ENCODE measurements around the gene RUNDC3A. TPM values are rescaled to one million over a fixed set of nuclear protein-coding genes. Genes with fewer than 3 reads are reported as not detected.

Gene RUNDC3A
- total RNA-seq, 1 donor, result under 0.01 TPM

GRCh38 chr17:44267165-44267455 is 41.3 kb upstream of the RUNDC3A start:
- TF ChIP-seq, protein P1, sequence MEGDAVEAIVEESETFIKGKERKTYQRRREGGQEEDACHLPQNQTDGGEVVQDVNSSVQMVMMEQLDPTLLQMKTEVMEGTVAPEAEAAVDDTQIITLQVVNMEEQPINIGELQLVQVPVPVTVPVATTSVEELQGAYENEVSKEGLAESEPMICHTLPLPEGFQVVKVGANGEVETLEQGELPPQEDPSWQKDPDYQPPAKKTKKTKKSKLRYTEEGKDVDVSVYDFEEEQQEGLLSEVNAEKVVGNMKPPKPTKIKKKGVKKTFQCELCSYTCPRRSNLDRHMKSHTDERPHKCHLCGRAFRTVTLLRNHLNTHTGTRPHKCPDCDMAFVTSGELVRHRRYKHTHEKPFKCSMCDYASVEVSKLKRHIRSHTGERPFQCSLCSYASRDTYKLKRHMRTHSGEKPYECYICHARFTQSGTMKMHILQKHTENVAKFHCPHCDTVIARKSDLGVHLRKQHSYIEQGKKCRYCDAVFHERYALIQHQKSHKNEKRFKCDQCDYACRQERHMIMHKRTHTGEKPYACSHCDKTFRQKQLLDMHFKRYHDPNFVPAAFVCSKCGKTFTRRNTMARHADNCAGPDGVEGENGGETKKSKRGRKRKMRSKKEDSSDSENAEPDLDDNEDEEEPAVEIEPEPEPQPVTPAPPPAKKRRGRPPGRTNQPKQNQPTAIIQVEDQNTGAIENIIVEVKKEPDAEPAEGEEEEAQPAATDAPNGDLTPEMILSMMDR (IDR thresholded peaks at IDR 0.05; ENCODE audit: insufficient read depth, low read depth, low read length), result no peak
- H3K4me3 ChIP-seq (ENCODE audit: low read depth, low read length), result no peak overlapping the region
- no peak for DNase-seq (ENCODE audit: low read depth)

GRCh38 chr17:44267818-44268490 is 40.4 kb upstream of the RUNDC3A start, which contains the start of gene SLC4A1:
Gene SLC4A1 (minus strand): TSS chr17:44268135. CDS start chr17:44262866, 5,269 bp downstream.
- no peak for DNase-seq (ENCODE audit: low read depth)
- no peak within 1 kb of the TSS for H3K4me3 ChIP-seq (ENCODE audit: low read depth, low read length)
- TF ChIP-seq, protein P1 (IDR thresholded peaks at IDR 0.05; ENCODE audit: insufficient read depth, low read depth, low read length), result no peak

DNA sequence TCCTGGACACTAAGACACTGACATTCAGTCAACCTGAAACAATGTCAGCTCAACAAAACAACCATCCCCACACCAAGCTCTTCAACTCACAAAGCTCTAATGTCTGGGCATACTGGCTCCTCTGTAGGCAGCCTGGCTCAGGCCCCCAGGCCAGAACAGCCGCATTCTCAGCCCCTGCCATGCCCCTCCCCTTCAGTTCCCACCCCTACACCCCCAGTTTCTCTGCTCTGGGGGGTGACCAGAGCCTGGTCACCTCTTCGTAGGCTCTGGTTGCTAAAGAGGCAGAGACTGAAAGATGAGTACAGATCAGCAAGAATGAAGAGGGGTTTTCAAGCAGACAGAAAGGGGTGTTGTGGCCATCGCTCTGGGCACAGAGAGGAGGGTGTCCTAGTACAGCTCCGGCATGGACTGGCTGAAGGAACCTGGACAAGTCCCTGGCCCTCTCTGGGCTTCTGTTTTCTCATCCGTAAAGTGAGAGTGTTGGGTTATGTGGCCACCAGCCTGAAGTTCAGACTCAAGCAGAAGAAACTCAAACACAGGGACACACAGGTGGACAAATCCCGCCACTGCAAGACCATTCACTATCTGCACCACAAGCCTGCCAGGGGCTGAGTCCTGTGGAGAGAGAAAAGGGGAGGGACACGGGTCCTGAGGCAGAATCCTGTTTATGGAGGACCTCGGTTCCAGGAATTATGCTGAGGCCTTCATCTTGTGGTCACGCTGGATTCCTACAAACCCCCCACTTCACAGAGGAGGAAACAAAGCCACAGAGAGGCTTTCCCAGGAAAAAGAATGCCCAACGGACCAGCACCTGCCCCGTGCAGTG is 39.5 kb upstream of the RUNDC3A start:
- TF ChIP-seq, protein P1 (IDR thresholded peaks at IDR 0.05; ENCODE audit: insufficient read depth, low read depth, low read length), result no peak
- H3K4me3 ChIP-seq (ENCODE audit: low read depth, low read length), result no peak overlapping the region
- no peak for DNase-seq (ENCODE audit: low read depth)

GRCh38 chr17:44269535-44270240 is 38.7 kb upstream of the RUNDC3A start:
- H3K4me3 ChIP-seq (ENCODE audit: low read depth, low read length), result no peak overlapping the region
- TF ChIP-seq, protein P1 (IDR thresholded peaks at IDR 0.05; ENCODE audit: insufficient read depth, low read depth, low read length), result no peak
- peak; percentile 66 for DNase-seq (ENCODE audit: low read depth)

DNA sequence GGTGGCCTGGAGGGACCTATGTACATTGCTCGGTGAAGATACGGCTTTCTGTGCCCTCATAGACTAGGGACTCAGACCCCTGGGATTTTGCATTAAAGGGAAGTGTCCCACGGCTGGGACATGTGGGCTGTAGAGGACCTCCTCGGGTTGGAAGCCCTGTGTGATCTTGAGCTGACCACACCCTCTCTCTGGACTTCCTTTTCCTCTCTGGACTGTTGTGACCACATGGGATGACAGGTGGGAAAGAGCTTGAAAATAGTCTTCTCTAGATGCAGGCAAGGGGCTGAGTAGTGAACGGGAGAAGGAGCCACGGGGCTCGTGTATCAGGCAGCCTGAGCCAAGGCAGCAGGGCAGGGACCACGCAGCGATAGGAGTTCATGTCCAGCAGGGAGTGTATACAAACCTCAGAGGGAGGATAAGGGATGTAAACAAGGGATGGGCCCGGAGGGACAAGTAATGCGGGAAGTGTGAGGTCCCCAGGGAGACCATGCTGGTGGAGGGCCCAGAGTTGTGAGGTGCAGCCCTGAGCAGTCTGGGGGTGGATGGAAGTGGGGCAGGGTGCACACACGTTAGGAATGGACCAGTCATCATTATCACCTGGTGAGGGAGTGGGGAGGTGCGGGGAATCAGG is 36.0 kb upstream of the RUNDC3A start:
- no peak overlapping the region for H3K4me3 ChIP-seq (ENCODE audit: low read depth, low read length)
- DNase-seq (ENCODE audit: low read depth), result no peak
- TF ChIP-seq, protein P1 (IDR thresholded peaks at IDR 0.05; ENCODE audit: insufficient read depth, low read depth, low read length), result no peak

DNA sequence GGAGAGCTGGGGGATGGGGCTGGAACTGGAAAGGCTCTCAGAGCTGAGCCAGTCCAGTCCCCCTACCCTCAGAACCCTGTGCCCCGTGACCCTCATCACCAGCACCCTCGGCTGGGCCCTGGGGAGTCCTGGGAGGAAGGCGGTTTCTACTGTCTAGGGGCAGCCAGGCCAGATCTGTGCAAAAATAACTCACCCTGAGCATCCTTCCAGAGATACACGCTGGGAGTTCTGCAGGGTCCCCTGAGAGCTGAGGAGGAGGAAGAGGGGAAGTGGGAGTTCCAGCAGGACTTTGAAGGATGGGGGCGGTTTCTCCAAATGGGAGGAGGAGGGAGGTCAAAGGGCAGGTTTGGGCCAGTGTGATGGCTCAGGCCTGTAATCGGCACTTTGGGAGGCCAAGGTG is 35.4 kb upstream of the RUNDC3A start:
- TF ChIP-seq, protein P1 (IDR thresholded peaks at IDR 0.05; ENCODE audit: insufficient read depth, low read depth, low read length), result no peak
- no peak for DNase-seq (ENCODE audit: low read depth)
- H3K4me3 ChIP-seq (ENCODE audit: low read depth, low read length), result no peak overlapping the region

Measured in fibroblast of villous mesenchyme (primary cell).